IPS DF 6.9 (cell line): ENCODE results near the gene FAM83D.

ENCODE experiments used
- DNase-seq: peaks from one replicate; pipeline ENCODE4 v3.0.0-alpha.2; 2013; ENCODE audit warnings: low read depth, low spot score
- H3K27ac ChIP-seq: one replicate; pipeline ENCODE4 v1.5.1; 2013; ENCODE audit warnings: low read length, control low read depth
- H3K27me3 ChIP-seq: 2 replicates; pipeline ENCODE4 v1.6.1; 2013; ENCODE audit warnings: mild to moderate bottlenecking, low read length; ENCODE audit not compliant: control insufficient read depth, insufficient read depth
- H3K36me3 ChIP-seq: 2 replicates; pipeline ENCODE4 v1.6.1; 2013; ENCODE audit warnings: low read length; ENCODE audit not compliant: control insufficient read depth, insufficient read depth
- H3K4me1 ChIP-seq: 2 replicates; pipeline ENCODE4 v1.6.1; 2013; ENCODE audit warnings: low read length; ENCODE audit not compliant: control insufficient read depth, insufficient read depth
- H3K4me3 ChIP-seq: 2 replicates; pipeline ENCODE4 v1.5.1; 2013; ENCODE audit warnings: mild to moderate bottlenecking, low read length
- H3K9me3 ChIP-seq: 2 replicates; pipeline ENCODE4 v1.6.1; 2013; ENCODE audit warnings: low read length, inconsistent platforms; ENCODE audit not compliant: control insufficient read depth, insufficient read depth
- WGBS: extraction: QIAGEN DNeasy Blood & Tissue Kit; methylation state at CpG from one replicate; pipeline ENCODE4 v1.1.7; 2013; ENCODE audit warnings: mixed read lengths, missing lambda C conversion rate; ENCODE audit not compliant: insufficient read length, insufficient coverage; 5-methylcytosine and 5-hydroxymethylcytosine counted together

The FAM83D gene

GRCh38 chr20:38968090-38968489 is 41.9 kb downstream of the FAM83D start:
- WGBS, result no CpG with 5 or more reads among the region's 6 CpGs

GRCh38 chr20:38969708-38970107 is 43.5 kb downstream of the FAM83D start:
- H3K9me3 ChIP-seq, result no peaks in the 10 kb centered on the region
- H3K27ac ChIP-seq, result no peak overlapping the region
- H3K4me3 ChIP-seq, result no peak overlapping the region
- DNase-seq, result no peak
- peaks cover 4% of the 10 kb centered on the region; the same call in 1 of the 2 replicates for H3K36me3 ChIP-seq
- no peaks in the 10 kb centered on the region for H3K4me1 ChIP-seq
- H3K27me3 ChIP-seq, result no peaks in the 10 kb centered on the region
- no CpG with 5 or more reads among the region's 4 CpGs for WGBS

More at GRCh38 chr20:38968090-38968489, 41.9 kb downstream of the FAM83D start:
- Histone ChIP-seq H3K27me3 (no peaks in the 10 kb centered on the region), H3K27ac (no peak overlapping the region), H3K4me1 (no peaks in the 10 kb centered on the region), H3K9me3 (no peaks in the 10 kb centered on the region), H3K36me3 (peaks cover 2% of the 10 kb centered on the region; the same call in 1 of the 2 replicates), H3K4me3 (no peak overlapping the region)
- no peak for DNase-seq

- H3K27ac ChIP-seq, result no peak overlapping the region
- H3K36me3 ChIP-seq, result peaks cover 4% of the 10 kb centered on the region; the same call in 1 of the 2 replicates
- H3K4me1 ChIP-seq, result no peaks in the 10 kb centered on the region
- H3K27me3 ChIP-seq, result no peaks in the 10 kb centered on the region
- no peaks in the 10 kb centered on the region for H3K9me3 ChIP-seq
- no peak for DNase-seq
- WGBS, result no CpG with 5 or more reads among the region's 1 CpG
- H3K4me3 ChIP-seq, result no peak overlapping the region
Measured at GRCh38 chr20:38970302-38970701, 44.1 kb downstream of the FAM83D start.

GRCh38 chr20:38973107-38973506 is 46.9 kb downstream of the FAM83D start:
- Histone ChIP-seq H3K9me3 (no peaks in the 10 kb centered on the region), H3K27me3 (no peaks in the 10 kb centered on the region), H3K4me3 (no peak overlapping the region), H3K4me1 (no peaks in the 10 kb centered on the region), H3K27ac (no peak overlapping the region), H3K36me3 (peaks cover 4% of the 10 kb centered on the region; the same call in 1 of the 2 replicates)
- no peak for DNase-seq

- DNase-seq, result no peak
- no peaks in the 10 kb centered on the region for H3K4me1 ChIP-seq
- H3K27ac ChIP-seq, result no peak overlapping the region
- H3K4me3 ChIP-seq, result no peak overlapping the region
- WGBS, result no CpG with 5 or more reads among the region's 5 CpGs
- H3K36me3 ChIP-seq, result peaks cover 4% of the 10 kb centered on the region; the same call in 1 of the 2 replicates
- no peaks in the 10 kb centered on the region for H3K27me3 ChIP-seq
- no peaks in the 10 kb centered on the region for H3K9me3 ChIP-seq
Measured at GRCh38 chr20:38973645-38974044, 47.4 kb downstream of the FAM83D start.

GRCh38 chr20:38975539-38976120 is 49.4 kb downstream of the FAM83D start:
- WGBS, result no CpG with 5 or more reads among the region's 2 CpGs
- DNase-seq, result no peak
- Histone ChIP-seq H3K27ac (no peak overlapping the region), H3K4me1 (no peaks in the 10 kb centered on the region), H3K9me3 (no peaks in the 10 kb centered on the region), H3K36me3 (peaks cover 2% of the 10 kb centered on the region; the same call in 1 of the 2 replicates), H3K27me3 (no peaks in the 10 kb centered on the region), H3K4me3 (no peak overlapping the region)

- Histone ChIP-seq H3K4me1 (no peaks in the 10 kb centered on the region), H3K27ac (no peak overlapping the region), H3K9me3 (no peaks in the 10 kb centered on the region), H3K4me3 (no peak overlapping the region), H3K27me3 (no peaks in the 10 kb centered on the region), H3K36me3 (no peaks in the 10 kb centered on the region)
- no peak for DNase-seq
- WGBS, result no CpG with 5 or more reads among the region's 2 CpGs
Measured at GRCh38 chr20:38979434-38979833, 53.2 kb downstream of the FAM83D start.

GRCh38 chr20:38979842-38980241 is 53.6 kb downstream of the FAM83D start:
- Histone ChIP-seq H3K27me3 (no peaks in the 10 kb centered on the region), H3K9me3 (no peaks in the 10 kb centered on the region), H3K27ac (no peak overlapping the region), H3K4me3 (no peak overlapping the region), H3K4me1 (no peaks in the 10 kb centered on the region), H3K36me3 (no peaks in the 10 kb centered on the region)
- DNase-seq, result no peak
- WGBS, result no CpG with 5 or more reads among the region's 3 CpGs

GRCh38 chr20:38982291-38982690 is 56.1 kb downstream of the FAM83D start:
- Histone ChIP-seq H3K36me3 (no peaks in the 10 kb centered on the region), H3K4me3 (no peak overlapping the region), H3K27ac (no peak overlapping the region), H3K4me1 (no peaks in the 10 kb centered on the region), H3K9me3 (no peaks in the 10 kb centered on the region), H3K27me3 (no peaks in the 10 kb centered on the region)
- no CpG with 5 or more reads among the region's 1 CpG for WGBS
- DNase-seq, result no peak

- Histone ChIP-seq H3K27ac (no peak overlapping the region), H3K27me3 (no peaks in the 10 kb centered on the region), H3K9me3 (no peaks in the 10 kb centered on the region), H3K4me3 (no peak overlapping the region), H3K36me3 (no peaks in the 10 kb centered on the region), H3K4me1 (no peaks in the 10 kb centered on the region)
- DNase-seq, result no peak
- WGBS, result no CpG with 5 or more reads among the region's 4 CpGs
Measured at GRCh38 chr20:38985060-38985459, 58.8 kb downstream of the FAM83D start.

GRCh38 chr20:38985603-38986170 is 59.5 kb downstream of the FAM83D start:
- Histone ChIP-seq H3K4me3 (no peak overlapping the region), H3K36me3 (no peaks in the 10 kb centered on the region), H3K27me3 (no peaks in the 10 kb centered on the region), H3K9me3 (no peaks in the 10 kb centered on the region), H3K27ac (no peak overlapping the region), H3K4me1 (no peaks in the 10 kb centered on the region)
- DNase-seq, result no peak
- WGBS, result no CpG with 5 or more reads among the region's 1 CpG
